Activated CD4-positive, alpha-beta T cell treated with anti-CD3 and anti-CD28 coated beads, Interleukin-2, amount 10 ng/mL, durations not matched to agents 24 days and 14 days (primary cell): ENCODE data around the gene SEC24D. TPM values are rescaled to one million over a fixed set of nuclear protein-coding genes. Genes with fewer than 3 reads are reported as not detected.
"Not testable (repeated sequence)": the region's sequence is repeated elsewhere in the genome, so short reads cannot be mapped to it uniquely, and the experiment has no call there.

Experiments used
- DNase-seq: peaks from one replicate; pipeline ENCODE4 v3.0.0; 2022
- H3K27ac Mint-ChIP-seq: one replicate; pipeline ENCODE4 v1.8.0; 2022; ENCODE audit warnings: mild to moderate bottlenecking, mixed read lengths
- H3K27me3 Mint-ChIP-seq: one replicate; pipeline ENCODE4 v1.8.0; 2022; ENCODE audit warnings: mixed read lengths
- H3K36me3 Mint-ChIP-seq: one replicate; pipeline ENCODE4 v1.8.0; 2022; ENCODE audit warnings: low read depth, mild to moderate bottlenecking, mixed read lengths
- H3K4me1 Mint-ChIP-seq: one replicate; pipeline ENCODE4 v1.8.0; 2021; ENCODE audit warnings: mixed read lengths
- H3K4me3 Mint-ChIP-seq: one replicate; pipeline ENCODE4 v1.8.0; 2022; ENCODE audit warnings: mild to moderate bottlenecking, moderate library complexity, mixed read lengths
- H3K9me3 Mint-ChIP-seq: one replicate; pipeline ENCODE4 v1.8.0; 2021; ENCODE audit warnings: mixed read lengths
- intact Hi-C: fragments of 100-400 bp; cut with micrococcal nuclease; formaldehyde crosslinking; loops from one replicate; pipeline ENCODE4 v1.15.1; 2023
- total RNA-seq: library from RNA; stranded (reverse); gene quantifications from 2 replicates; pipeline ENCODE4 v1.2.3, GENCODE V29; 2022

SEC24D gene
- total RNA-seq, 1 donor from 2014 or later = 43.9 TPM

DNA sequence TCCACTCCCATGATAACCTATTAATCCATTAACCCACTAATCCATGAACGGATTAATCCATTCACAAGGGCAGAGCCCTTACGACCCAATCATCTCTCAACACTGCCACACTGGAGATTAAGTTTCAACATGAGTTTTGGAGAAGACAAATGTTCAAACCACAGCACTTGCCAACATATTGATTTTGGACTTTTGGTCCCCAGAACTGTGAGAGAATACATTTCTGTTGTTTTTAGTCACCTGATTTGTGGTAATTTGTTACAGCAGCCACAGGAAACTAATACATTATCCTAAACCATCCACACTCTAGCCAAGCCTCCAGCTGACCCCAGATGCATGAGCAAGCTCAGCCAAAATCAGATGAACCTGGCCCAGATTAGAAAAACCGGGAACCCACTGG lies 22.4 kb downstream of the SEC24D start:
- H3K27ac Mint-ChIP-seq = no peak overlapping the region
- DNase-seq = no peak
- no peaks in the 10 kb centered on the region for H3K9me3 Mint-ChIP-seq
- intact Hi-C loops = no loop called here
- no peak overlapping the region for H3K4me3 Mint-ChIP-seq
- H3K36me3 Mint-ChIP-seq = peaks cover 61% of the 10 kb centered on the region
- no peaks in the 10 kb centered on the region for H3K27me3 Mint-ChIP-seq
- H3K4me1 Mint-ChIP-seq = peaks cover 7% of the 10 kb centered on the region

DNA sequence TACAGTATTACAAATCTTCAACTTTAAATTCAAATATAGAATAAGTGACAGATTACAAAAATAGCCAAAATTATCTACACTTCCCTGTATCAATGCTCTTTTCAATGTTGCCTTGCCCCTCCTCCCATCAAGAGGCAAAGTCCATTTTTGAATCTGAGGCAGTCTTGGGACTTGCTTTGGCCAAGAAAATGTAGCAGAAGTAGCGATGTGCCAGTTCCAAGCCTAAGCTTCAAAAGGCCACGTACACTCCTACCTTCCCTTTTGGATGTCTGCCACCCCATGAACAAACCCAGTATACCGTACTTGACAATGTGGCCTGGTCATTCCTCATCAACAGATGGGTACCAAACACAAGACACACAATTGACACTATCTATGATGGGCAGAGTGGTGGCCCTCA lies 24.1 kb downstream of the SEC24D start:
- Mint-ChIP-seq H3K27ac (no peak overlapping the region), H3K4me3 (no peak overlapping the region), H3K36me3 (peaks cover 67% of the 10 kb centered on the region), H3K27me3 (no peaks in the 10 kb centered on the region), H3K9me3 (no peaks in the 10 kb centered on the region), H3K4me1 (peaks cover 7% of the 10 kb centered on the region)
- intact Hi-C loops = no loop called here
- no peak for DNase-seq

- H3K27me3 Mint-ChIP-seq = no peaks in the 10 kb centered on the region
- peaks cover 2% of the 10 kb centered on the region for H3K4me1 Mint-ChIP-seq
- no peak for DNase-seq
- intact Hi-C loops = no loop called here
- no peak overlapping the region for H3K27ac Mint-ChIP-seq
- H3K9me3 Mint-ChIP-seq = no peaks in the 10 kb centered on the region
- H3K36me3 Mint-ChIP-seq = peaks cover 62% of the 10 kb centered on the region
- no peak overlapping the region for H3K4me3 Mint-ChIP-seq
These were observed 24.7 kb downstream of the SEC24D start for GRCh38 chr4:118810991-118811764.

- H3K27me3 Mint-ChIP-seq = no peaks in the 10 kb centered on the region
- no peaks in the 10 kb centered on the region for H3K9me3 Mint-ChIP-seq
- intact Hi-C loops = loop anchor here (10.0 kb wide), 1 partner anchor 63 kb away; no protein-coding TSS in a partner anchor
- H3K36me3 Mint-ChIP-seq = peaks cover 46% of the 10 kb centered on the region
- no peak overlapping the region for H3K27ac Mint-ChIP-seq
- H3K4me1 Mint-ChIP-seq = no peaks in the 10 kb centered on the region
- no peak overlapping the region for H3K4me3 Mint-ChIP-seq
- DNase-seq = peak; percentile 6
These were observed 28.3 kb downstream of the SEC24D start for GRCh38 chr4:118807659-118808058.

- intact Hi-C loops = loop anchor here (10.0 kb wide), 1 partner anchor 58 kb away; no protein-coding TSS in a partner anchor
- Mint-ChIP-seq H3K9me3 (no peaks in the 10 kb centered on the region), H3K4me3 (no peak overlapping the region), H3K27me3 (no peaks in the 10 kb centered on the region), H3K4me1 (no peaks in the 10 kb centered on the region), H3K27ac (no peak overlapping the region), H3K36me3 (peaks cover 37% of the 10 kb centered on the region)
- DNase-seq = peak; percentile 50
These were observed 32.7 kb downstream of the SEC24D start for GRCh38 chr4:118803253-118803652.

DNA sequence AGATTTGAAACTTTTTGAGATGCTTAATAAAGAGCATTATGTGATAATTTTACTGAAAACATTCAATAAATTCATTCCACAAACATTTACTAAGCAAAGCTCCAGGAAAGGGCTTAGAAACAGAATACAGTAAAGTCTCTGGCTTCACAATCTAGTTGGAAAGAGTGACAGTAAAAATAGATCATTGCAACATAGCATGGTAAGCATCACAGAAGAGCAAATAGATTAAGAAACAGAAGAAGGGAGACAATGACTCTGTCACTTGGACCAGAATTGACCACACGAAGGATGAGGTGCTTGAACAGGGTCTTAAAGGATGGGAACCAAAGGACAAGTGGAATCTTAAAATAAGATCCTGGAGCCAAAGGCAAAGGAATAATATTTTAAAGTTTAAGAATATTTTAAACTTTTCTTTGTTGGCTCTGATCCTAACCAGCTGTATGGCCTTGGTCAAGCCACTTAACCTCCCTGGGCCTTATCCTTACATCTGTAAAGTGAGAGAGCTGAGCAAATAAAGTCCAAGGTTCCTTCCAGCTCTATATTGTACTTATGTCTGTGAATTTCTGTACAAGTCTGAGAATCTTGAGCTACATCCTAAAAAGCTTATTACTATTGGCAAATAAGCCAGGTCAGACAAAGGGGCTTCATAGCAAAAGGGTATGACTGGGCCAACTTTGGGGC lies 33.9 kb downstream of the SEC24D start:
- Mint-ChIP-seq H3K9me3 (no peaks in the 10 kb centered on the region), H3K4me1 (no peaks in the 10 kb centered on the region), H3K4me3 (no peak overlapping the region), H3K27me3 (no peaks in the 10 kb centered on the region), H3K36me3 (peaks cover 36% of the 10 kb centered on the region), H3K27ac (no peak overlapping the region)
- peak; percentile 18 for DNase-seq
- intact Hi-C loops = loop anchor here (10.0 kb wide), 1 partner anchor 57 kb away; no protein-coding TSS in a partner anchor

DNA sequence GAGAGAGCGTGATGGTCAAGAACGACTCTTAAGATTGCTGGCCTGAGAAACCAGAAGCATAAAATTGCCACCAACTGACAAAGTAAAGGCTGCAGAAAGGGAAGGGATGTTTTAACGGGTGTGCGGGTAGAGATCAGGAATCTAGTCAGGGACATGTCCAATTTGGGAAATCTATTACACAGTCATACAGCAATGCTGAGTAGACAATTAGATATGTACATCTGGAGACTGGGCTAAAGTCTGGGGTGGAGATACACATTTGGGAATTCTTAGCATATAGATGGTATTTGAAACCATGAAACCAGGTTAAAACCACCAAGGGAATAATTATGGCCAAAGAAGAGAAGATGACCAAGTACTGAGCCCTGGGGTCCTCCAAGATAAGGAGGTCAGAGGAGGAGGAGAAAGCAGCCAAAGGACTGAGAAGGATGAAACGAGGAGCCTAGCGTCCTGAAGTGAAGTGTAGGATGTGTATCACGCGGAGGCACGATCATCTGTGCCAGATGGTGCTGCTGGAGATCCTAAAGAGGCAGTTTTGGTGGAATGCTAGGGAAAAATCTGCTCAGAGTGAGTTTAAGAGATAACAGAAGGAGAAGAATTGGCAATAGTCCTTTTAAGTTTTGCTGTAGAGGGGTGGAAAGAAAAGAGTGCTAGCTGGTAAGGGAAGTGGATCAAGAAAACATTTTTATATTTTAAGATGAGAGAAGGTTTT lies 36.5 kb downstream of the SEC24D start:
- H3K4me3 Mint-ChIP-seq = no peak overlapping the region
- no peaks in the 10 kb centered on the region for H3K27me3 Mint-ChIP-seq
- H3K36me3 Mint-ChIP-seq = peaks cover 37% of the 10 kb centered on the region
- no peak overlapping the region for H3K27ac Mint-ChIP-seq
- intact Hi-C loops = no loop called here
- no peaks in the 10 kb centered on the region for H3K9me3 Mint-ChIP-seq
- DNase-seq = peak; percentile 11
- H3K4me1 Mint-ChIP-seq = no peaks in the 10 kb centered on the region

DNA sequence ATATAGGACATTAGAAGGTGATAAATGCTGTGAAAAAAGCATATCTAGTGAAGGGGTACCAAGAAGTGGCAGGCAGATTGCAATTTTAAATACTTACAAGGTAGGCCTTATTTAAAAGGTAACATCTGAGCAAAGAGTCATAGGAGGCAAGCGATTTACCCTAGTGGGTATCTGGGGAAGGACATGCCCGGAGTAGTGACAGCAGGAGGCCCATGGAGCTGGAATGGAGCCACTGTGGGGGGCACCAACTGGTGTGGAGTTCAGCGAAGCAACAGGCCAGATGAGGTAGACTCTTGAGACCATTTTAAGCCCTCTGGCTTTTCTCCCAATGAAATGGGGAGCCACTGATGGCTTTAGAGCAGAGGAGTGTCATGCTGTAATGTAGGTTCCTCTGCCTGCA lies 37.3 kb downstream of the SEC24D start:
- no peaks in the 10 kb centered on the region for H3K27me3 Mint-ChIP-seq

DNA sequence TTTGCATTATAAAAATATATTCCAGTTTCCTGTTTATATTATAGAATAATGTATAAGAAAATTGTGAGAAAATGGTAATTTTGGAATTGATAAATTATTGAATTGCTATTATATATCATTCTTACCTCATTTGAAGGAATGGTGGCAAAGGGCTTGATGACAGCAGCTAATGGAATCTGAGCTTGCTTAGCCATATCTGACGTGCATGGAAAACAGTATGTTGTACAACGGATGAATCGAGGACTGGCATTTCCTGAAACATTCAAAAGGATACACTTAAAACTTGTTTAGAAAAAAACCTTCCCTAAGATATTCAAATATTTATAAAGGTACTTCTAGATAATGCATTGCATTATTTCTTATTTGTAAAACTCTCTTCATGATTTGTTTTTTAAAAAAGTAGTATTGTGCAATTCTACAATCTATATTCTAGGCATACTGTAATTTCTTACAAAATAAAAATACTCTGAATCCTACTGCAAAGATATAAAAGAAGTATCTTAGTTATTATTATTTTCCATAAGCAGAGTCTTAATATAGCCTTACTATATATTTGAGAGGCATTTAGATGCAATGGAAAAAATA lies 38.3 kb downstream of the SEC24D start:
- no peaks in the 10 kb centered on the region for H3K4me1 Mint-ChIP-seq
- H3K27ac Mint-ChIP-seq = no peak overlapping the region
- no peak overlapping the region for H3K4me3 Mint-ChIP-seq
- no peaks in the 10 kb centered on the region for H3K27me3 Mint-ChIP-seq
- H3K9me3 Mint-ChIP-seq = no peaks in the 10 kb centered on the region
- intact Hi-C loops = no loop called here
- H3K36me3 Mint-ChIP-seq = peaks cover 40% of the 10 kb centered on the region
- DNase-seq = peak; percentile 11

More for the DNA sequence above, 37.3 kb downstream of the SEC24D start:
- no peaks in the 10 kb centered on the region for H3K9me3 Mint-ChIP-seq
- intact Hi-C loops = no loop called here
- no peak overlapping the region for H3K4me3 Mint-ChIP-seq
- no peak overlapping the region for H3K27ac Mint-ChIP-seq
- peak; percentile 46 for DNase-seq
- H3K4me1 Mint-ChIP-seq = no peaks in the 10 kb centered on the region
- peaks cover 37% of the 10 kb centered on the region for H3K36me3 Mint-ChIP-seq

- H3K4me1 Mint-ChIP-seq, H3K27ac Mint-ChIP-seq, H3K4me3 Mint-ChIP-seq, H3K27me3 Mint-ChIP-seq, DNase-seq, H3K9me3 Mint-ChIP-seq, intact Hi-C loops: not testable (repeated sequence)
- H3K36me3 Mint-ChIP-seq = peaks cover 16% of the 10 kb centered on the region
These were observed 44.1 kb downstream of the SEC24D start for GRCh38 chr4:118791690-118792446.

- H3K4me1 Mint-ChIP-seq = no peaks in the 10 kb centered on the region
- peaks cover 6% of the 10 kb centered on the region for H3K36me3 Mint-ChIP-seq
- H3K4me3 Mint-ChIP-seq = no peak overlapping the region
- no peak overlapping the region for H3K27ac Mint-ChIP-seq
- DNase-seq = no peak
- H3K27me3 Mint-ChIP-seq = no peaks in the 10 kb centered on the region
- intact Hi-C loops = no loop called here
- H3K9me3 Mint-ChIP-seq = no peaks in the 10 kb centered on the region
These were observed 45.4 kb downstream of the SEC24D start for GRCh38 chr4:118790544-118790943.

GRCh38 chr4:118788911-118789310 lies 47.0 kb downstream of the SEC24D start:
- Mint-ChIP-seq H3K9me3 (no peaks in the 10 kb centered on the region), H3K4me1 (no peaks in the 10 kb centered on the region), H3K36me3 (peaks cover 5% of the 10 kb centered on the region), H3K27ac (no peak overlapping the region), H3K27me3 (no peaks in the 10 kb centered on the region), H3K4me3 (no peak overlapping the region)
- intact Hi-C loops = no loop called here
- peak; percentile 11 for DNase-seq

GRCh38 chr4:118787844-118788380 lies 48.0 kb downstream of the SEC24D start:
- peaks cover 2% of the 10 kb centered on the region for H3K4me1 Mint-ChIP-seq
- no peaks in the 10 kb centered on the region for H3K27me3 Mint-ChIP-seq
- intact Hi-C loops = no loop called here
- no peak overlapping the region for H3K27ac Mint-ChIP-seq
- peaks cover 4% of the 10 kb centered on the region for H3K9me3 Mint-ChIP-seq
- no peak overlapping the region for H3K4me3 Mint-ChIP-seq
- H3K36me3 Mint-ChIP-seq = peaks cover 7% of the 10 kb centered on the region
- peak; percentile 28 for DNase-seq
